Measurements from ENCODE around the gene CACHD1.

CACHD1 gene

DNA sequence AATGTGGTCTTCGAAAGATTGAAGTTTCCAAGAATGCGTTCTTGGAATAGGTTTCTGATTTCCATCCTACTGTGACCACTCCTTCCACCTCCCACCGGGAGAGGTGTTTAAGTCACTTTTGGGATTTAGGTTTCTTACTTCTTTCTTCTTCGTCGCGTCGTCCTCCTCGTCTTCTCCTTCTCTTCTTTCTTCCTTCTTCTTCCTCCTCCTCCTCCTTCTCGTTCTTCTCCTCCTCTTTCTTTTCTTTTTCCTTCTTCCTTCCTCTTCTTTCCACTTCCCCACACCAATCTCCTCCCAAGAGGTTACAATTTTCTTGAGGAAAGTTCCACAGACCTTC is 2.1 kb downstream of the CACHD1 start:
- no peak overlapping the region for H3K9ac ChIP-seq (ENCODE audit: low read depth in 1 of 2, low read length in 2 of 2)
- H3K9me3 ChIP-seq (ENCODE audit: control insufficient read depth in 2 of 2, low read length in 2 of 2) = no peaks in the 10 kb centered on the region
- peak overlapping the region; percentile 14 to 74 for H3K4me3 ChIP-seq (ENCODE audit: low read length in 2 of 2)
- H3K27me3 ChIP-seq (ENCODE audit: control insufficient read depth in 2 of 2, insufficient read depth in 2 of 2, low read length in 2 of 2) = peaks cover 27% of the 10 kb centered on the region in 2 donors
- peaks cover 9 to 19% of the 10 kb centered on the region in 2 donors for H3K4me1 ChIP-seq (ENCODE audit: control insufficient read depth in 2 of 2, insufficient read depth in 2 of 2, low read length in 2 of 2)
- H3K27ac ChIP-seq (ENCODE audit: low read depth in 2 of 2, low read length in 2 of 2) = no peak overlapping the region
- H3K36me3 ChIP-seq (ENCODE audit: control insufficient read depth in 2 of 2, insufficient read depth in 2 of 2, low read length in 2 of 2) = no peaks in the 10 kb centered on the region

DNA sequence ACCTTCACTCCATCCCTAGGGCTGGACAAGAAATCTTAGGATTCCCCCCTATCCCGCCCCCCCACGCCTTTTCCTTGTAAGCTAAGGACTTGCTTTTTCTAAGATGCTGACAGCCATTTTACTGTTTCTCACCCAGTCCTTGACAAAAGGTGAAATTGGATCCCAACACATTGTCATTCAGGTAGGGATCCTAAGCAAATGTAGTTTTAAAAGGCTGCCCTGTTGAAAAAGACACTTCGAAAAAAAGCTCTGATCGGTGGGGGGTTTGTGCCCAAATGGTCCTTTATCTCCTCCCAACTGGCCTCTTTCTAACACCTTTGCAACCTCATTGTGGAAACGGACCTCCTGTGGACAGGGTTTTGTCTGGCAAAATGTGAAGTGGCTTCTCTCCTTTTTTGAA is 2.9 kb downstream of the CACHD1 start:
- peaks cover 27% of the 10 kb centered on the region in 2 donors for H3K27me3 ChIP-seq (ENCODE audit: control insufficient read depth in 2 of 2, insufficient read depth in 2 of 2, low read length in 2 of 2)
- H3K4me1 ChIP-seq (ENCODE audit: control insufficient read depth in 2 of 2, insufficient read depth in 2 of 2, low read length in 2 of 2) = peaks cover 11 to 19% of the 10 kb centered on the region in 2 donors
- no peak overlapping the region for H3K4me3 ChIP-seq (ENCODE audit: low read length in 2 of 2)
- no peaks in the 10 kb centered on the region for H3K36me3 ChIP-seq (ENCODE audit: control insufficient read depth in 2 of 2, insufficient read depth in 2 of 2, low read length in 2 of 2)
- no peak overlapping the region for H3K27ac ChIP-seq (ENCODE audit: low read depth in 2 of 2, low read length in 2 of 2)
- H3K9me3 ChIP-seq (ENCODE audit: control insufficient read depth in 2 of 2, low read length in 2 of 2) = no peaks in the 10 kb centered on the region
- no peak overlapping the region for H3K9ac ChIP-seq (ENCODE audit: low read depth in 1 of 2, low read length in 2 of 2)

DNA sequence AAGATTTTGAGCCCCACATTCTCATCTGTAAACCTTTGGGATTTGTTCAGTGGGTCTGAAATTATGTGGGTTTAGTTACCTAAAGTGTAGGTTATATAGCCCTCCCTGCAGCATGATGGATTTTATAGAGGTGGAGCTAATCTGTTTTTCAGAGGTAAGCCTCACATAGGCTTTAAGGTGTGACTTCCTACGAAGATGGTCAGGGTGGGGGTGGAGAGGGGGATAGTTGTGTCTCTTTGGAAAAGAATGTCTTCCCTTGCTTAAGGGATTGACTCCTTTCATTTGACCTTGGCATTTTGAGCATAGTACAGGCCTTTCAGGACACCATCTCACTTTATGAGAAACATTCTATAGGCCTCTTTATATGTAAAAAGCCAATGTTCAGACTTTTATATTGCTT is 3.4 kb downstream of the CACHD1 start:
- no peak overlapping the region for H3K27ac ChIP-seq (ENCODE audit: low read depth in 2 of 2, low read length in 2 of 2)
- peaks cover 25 to 27% of the 10 kb centered on the region in 2 donors for H3K27me3 ChIP-seq (ENCODE audit: control insufficient read depth in 2 of 2, insufficient read depth in 2 of 2, low read length in 2 of 2)
- no peaks in the 10 kb centered on the region for H3K9me3 ChIP-seq (ENCODE audit: control insufficient read depth in 2 of 2, low read length in 2 of 2)
- no peak overlapping the region for H3K4me3 ChIP-seq (ENCODE audit: low read length in 2 of 2)
- H3K36me3 ChIP-seq (ENCODE audit: control insufficient read depth in 2 of 2, insufficient read depth in 2 of 2, low read length in 2 of 2) = no peaks in the 10 kb centered on the region
- H3K9ac ChIP-seq (ENCODE audit: low read depth in 1 of 2, low read length in 2 of 2) = no peak overlapping the region
- H3K4me1 ChIP-seq (ENCODE audit: control insufficient read depth in 2 of 2, insufficient read depth in 2 of 2, low read length in 2 of 2) = peaks cover 11 to 19% of the 10 kb centered on the region in 2 donors

DNA sequence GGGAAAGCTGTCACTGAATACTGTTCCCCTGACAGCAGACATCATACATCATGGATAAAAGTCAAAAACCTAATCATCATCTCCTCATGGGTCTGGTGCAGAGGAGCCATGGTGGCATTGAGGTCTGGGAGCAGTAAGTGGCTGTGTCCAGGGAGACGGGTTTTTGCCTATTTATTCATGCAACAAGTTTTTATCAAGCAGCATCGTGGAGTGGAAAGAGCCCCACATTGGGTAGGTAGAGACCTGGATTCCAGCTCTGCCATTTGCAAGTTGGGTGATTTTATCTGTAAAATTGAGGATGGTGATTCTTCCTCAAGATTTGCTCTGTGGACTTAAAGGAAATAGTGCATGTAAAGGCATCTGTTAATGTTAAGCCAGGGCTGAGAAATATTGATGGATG is 4.2 kb downstream of the CACHD1 start:
- Histone ChIP-seq H3K4me3 (ENCODE audit: low read length in 2 of 2) (no peak overlapping the region), H3K9ac (ENCODE audit: low read depth in 1 of 2, low read length in 2 of 2) (no peak overlapping the region), H3K36me3 (ENCODE audit: control insufficient read depth in 2 of 2, insufficient read depth in 2 of 2, low read length in 2 of 2) (no peaks in the 10 kb centered on the region), H3K27me3 (ENCODE audit: control insufficient read depth in 2 of 2, insufficient read depth in 2 of 2, low read length in 2 of 2) (peaks cover 23 to 24% of the 10 kb centered on the region in 2 donors), H3K4me1 (ENCODE audit: control insufficient read depth in 2 of 2, insufficient read depth in 2 of 2, low read length in 2 of 2) (peaks cover 11 to 19% of the 10 kb centered on the region in 2 donors), H3K27ac (ENCODE audit: low read depth in 2 of 2, low read length in 2 of 2) (no peak overlapping the region), H3K9me3 (ENCODE audit: control insufficient read depth in 2 of 2, low read length in 2 of 2) (no peaks in the 10 kb centered on the region)

DNA sequence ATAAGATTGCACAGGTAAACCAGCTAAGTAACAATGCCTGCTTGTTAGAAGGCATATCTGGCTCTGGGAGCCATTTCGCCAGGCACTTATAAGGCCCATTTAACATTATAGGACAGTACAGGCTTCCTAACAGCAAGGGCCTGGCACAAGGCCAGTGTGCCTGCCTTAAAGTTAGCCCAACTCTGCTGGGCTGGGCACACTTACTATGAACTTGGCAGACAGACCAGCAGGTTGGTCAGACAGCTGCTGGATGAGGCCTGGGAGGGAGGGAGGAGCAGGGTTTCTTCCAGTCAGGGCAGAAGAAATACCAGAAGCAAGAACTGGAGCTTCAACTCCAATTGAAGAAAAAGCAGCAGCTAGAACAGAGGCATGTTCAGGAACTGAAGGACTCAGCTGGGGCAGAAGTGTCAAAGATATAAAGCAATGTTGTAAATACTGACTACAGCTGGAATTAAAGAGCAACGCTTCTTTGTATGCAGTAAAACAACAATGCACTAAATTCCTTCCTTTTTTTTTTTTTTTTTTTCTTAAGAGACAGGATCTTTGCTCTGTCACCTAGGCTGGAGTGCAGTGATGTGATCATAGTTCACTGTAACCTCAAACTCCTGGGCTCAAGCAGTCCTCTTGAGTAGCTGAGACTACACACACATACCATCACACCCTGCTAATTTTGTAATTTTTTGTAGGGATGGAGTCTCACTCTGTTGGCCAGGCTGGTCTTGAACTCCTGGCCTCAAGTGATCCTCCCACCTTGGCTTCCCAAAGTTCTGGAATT is 4.9 kb downstream of the CACHD1 start:
- H3K36me3 ChIP-seq (ENCODE audit: control insufficient read depth in 2 of 2, insufficient read depth in 2 of 2, low read length in 2 of 2) = no peaks in the 10 kb centered on the region
- no peak overlapping the region for H3K27ac ChIP-seq (ENCODE audit: low read depth in 2 of 2, low read length in 2 of 2)
- peaks cover 18% of the 10 kb centered on the region in 2 donors for H3K27me3 ChIP-seq (ENCODE audit: control insufficient read depth in 2 of 2, insufficient read depth in 2 of 2, low read length in 2 of 2)
- no peak overlapping the region for H3K4me3 ChIP-seq (ENCODE audit: low read length in 2 of 2)
- H3K9me3 ChIP-seq (ENCODE audit: control insufficient read depth in 2 of 2, low read length in 2 of 2) = no peaks in the 10 kb centered on the region
- H3K4me1 ChIP-seq (ENCODE audit: control insufficient read depth in 2 of 2, insufficient read depth in 2 of 2, low read length in 2 of 2) = peaks cover 11 to 19% of the 10 kb centered on the region in 2 donors
- H3K9ac ChIP-seq (ENCODE audit: low read depth in 1 of 2, low read length in 2 of 2) = no peak overlapping the region

DNA sequence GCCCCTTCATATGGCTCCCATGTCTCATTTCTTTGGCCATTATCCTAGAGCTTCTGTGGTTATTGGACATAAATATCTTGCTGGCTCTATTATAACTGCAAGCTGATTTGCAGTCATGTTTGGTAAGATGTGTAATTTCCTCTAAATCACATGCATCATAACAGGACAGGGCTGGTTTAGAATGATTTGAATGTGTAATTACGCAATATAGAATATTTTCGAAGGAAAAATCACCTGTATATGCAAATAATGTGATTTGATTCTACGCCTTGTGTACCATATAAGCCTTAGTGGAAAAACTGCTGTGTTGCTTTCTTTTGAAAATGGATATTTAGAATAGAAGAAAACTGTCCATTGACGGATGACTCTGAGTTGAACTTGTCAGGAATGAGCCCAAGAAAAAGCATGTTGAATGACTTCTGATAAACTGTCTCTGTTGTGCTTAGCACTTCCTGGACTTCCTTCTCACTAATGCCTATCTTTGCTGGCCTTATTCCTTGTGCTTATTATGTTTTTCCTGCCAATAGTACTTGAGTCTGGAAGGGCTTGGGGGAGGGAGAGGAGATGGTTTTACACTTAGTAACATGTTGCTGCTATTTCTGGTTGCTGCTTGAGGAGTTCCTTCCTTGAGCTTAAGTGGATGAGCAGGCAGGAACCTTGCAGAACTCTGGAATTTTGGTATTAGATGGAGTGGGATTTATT is 6.5 kb downstream of the CACHD1 start:
- peaks cover 10 to 11% of the 10 kb centered on the region in 2 donors for H3K27me3 ChIP-seq (ENCODE audit: control insufficient read depth in 2 of 2, insufficient read depth in 2 of 2, low read length in 2 of 2)
- no peak overlapping the region for H3K4me3 ChIP-seq (ENCODE audit: low read length in 2 of 2)
- no peak overlapping the region for H3K27ac ChIP-seq (ENCODE audit: low read depth in 2 of 2, low read length in 2 of 2)
- H3K9me3 ChIP-seq (ENCODE audit: control insufficient read depth in 2 of 2, low read length in 2 of 2) = no peaks in the 10 kb centered on the region
- no peaks in the 10 kb centered on the region for H3K36me3 ChIP-seq (ENCODE audit: control insufficient read depth in 2 of 2, insufficient read depth in 2 of 2, low read length in 2 of 2)
- H3K4me1 ChIP-seq (ENCODE audit: control insufficient read depth in 2 of 2, insufficient read depth in 2 of 2, low read length in 2 of 2) = peaks cover 11 to 15% of the 10 kb centered on the region in 2 donors
- no peak overlapping the region for H3K9ac ChIP-seq (ENCODE audit: low read depth in 1 of 2, low read length in 2 of 2)

DNA sequence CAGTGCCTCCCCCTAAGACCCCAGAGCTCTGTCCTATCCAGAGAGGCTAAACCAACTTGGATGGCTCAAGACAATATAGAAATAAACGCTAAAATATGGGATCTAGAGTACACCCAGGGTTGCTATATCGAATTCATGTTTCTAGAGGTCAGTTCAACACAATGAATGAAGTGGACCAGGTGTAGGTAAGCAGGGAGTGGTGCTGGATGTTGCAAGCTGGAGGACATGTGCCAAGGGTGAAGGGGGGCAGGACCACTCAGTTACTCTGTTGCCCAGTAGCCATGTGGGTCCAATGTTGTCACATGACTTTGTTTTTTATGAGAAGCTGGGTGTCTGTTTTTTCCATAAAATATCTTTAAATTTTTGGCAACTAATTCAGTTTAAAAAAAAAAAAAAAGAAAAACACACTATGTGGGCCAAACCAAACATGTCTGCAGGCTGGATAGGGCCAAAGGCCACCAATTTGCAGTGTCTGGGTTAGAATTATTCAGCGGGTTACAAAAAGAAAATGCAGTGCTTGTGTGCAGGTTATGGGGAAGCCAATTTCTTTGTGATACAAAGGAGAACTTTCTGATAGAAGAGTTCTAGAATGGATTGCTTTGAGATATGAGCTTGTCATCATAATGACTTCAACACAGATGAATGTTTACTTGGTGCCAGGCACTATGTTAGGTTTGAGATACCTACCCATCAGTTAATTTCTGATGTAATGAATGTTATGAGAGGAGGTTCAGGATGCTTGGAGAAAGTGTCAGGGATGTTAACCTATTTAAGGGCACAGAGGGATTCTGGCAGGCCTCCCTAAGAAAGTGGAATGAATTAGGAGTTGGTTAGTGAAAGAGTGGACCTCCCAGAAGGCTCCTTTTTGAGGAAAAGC is 8.9 kb downstream of the CACHD1 start:
- Histone ChIP-seq H3K36me3 (ENCODE audit: control insufficient read depth in 2 of 2, insufficient read depth in 2 of 2, low read length in 2 of 2) (no peaks in the 10 kb centered on the region), H3K27me3 (ENCODE audit: control insufficient read depth in 2 of 2, insufficient read depth in 2 of 2, low read length in 2 of 2) (no peaks in the 10 kb centered on the region), H3K4me3 (ENCODE audit: low read length in 2 of 2) (no peak overlapping the region), H3K27ac (ENCODE audit: low read depth in 2 of 2, low read length in 2 of 2) (no peak overlapping the region), H3K4me1 (ENCODE audit: control insufficient read depth in 2 of 2, insufficient read depth in 2 of 2, low read length in 2 of 2) (peaks cover 12 to 16% of the 10 kb centered on the region in 2 donors), H3K9ac (ENCODE audit: low read depth in 1 of 2, low read length in 2 of 2) (no peak overlapping the region), H3K9me3 (ENCODE audit: control insufficient read depth in 2 of 2, low read length in 2 of 2) (no peaks in the 10 kb centered on the region)

DNA sequence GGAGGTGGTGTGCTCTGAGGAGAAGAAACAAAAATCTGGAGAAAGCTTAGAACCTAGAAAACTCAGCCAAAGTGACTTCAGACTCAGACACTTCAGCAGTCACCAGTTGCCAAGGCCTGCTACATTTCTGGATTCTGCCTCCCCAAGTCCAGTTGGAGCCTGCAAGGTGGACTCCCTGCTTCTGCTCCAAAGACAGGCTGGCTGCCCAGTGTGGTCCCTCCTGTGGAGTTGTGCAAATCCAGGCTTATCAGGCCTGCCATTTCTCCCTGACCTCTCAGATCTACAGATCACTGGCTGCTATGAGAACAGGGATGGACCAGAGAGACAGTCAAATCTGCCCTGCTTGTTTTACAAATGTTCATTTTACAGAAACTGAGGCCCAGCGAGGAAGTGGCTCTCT is 9.9 kb downstream of the CACHD1 start:
- no peaks in the 10 kb centered on the region for H3K36me3 ChIP-seq (ENCODE audit: control insufficient read depth in 2 of 2, insufficient read depth in 2 of 2, low read length in 2 of 2)
- H3K4me3 ChIP-seq (ENCODE audit: low read length in 2 of 2) = no peak overlapping the region
- no peak overlapping the region for H3K27ac ChIP-seq (ENCODE audit: low read depth in 2 of 2, low read length in 2 of 2)
- H3K9ac ChIP-seq (ENCODE audit: low read depth in 1 of 2, low read length in 2 of 2) = no peak overlapping the region
- no peaks in the 10 kb centered on the region for H3K9me3 ChIP-seq (ENCODE audit: control insufficient read depth in 2 of 2, low read length in 2 of 2)
- H3K4me1 ChIP-seq (ENCODE audit: control insufficient read depth in 2 of 2, insufficient read depth in 2 of 2, low read length in 2 of 2) = peaks cover 8 to 13% of the 10 kb centered on the region in 2 donors
- no peaks in the 10 kb centered on the region for H3K27me3 ChIP-seq (ENCODE audit: control insufficient read depth in 2 of 2, insufficient read depth in 2 of 2, low read length in 2 of 2)

DNA sequence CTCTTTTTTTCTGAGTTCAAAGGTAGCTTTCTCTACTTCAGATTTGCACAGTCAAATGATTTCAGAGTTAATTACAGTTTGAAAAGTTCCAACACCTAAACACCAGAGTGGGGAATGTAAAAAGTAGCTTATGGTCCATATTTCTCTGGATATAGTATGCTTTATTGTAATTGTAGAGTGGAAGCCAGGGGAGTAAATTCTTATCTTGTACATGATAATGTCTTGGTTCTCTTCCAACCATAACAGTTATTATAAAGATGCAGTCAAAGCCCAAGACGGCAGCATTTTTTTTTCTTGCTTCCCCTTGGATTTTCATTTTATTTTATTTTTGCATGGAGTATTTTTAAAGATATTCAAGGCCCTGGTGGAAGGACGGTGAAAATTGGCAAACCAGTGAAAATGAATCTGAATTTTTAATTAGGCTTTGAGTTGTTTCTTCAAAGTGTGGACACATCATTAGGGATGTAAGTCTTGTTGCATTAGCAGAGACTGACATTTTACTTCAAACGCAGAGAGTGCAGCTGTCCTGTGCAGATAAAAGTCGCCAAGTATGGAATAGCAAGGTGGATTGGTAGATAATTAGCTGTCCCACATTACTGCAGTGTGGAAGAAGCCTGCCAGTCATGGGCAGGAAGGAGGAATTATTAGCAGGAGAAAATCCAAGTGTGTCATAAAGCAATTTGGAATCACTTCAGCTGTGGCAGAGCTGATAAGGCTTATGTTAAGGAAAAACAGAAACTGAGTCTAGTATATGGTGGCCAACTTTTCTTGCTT is 11.3 kb downstream of the CACHD1 start:
- Histone ChIP-seq H3K27me3 (ENCODE audit: control insufficient read depth in 2 of 2, insufficient read depth in 2 of 2, low read length in 2 of 2) (no peaks in the 10 kb centered on the region), H3K4me3 (ENCODE audit: low read length in 2 of 2) (no peak overlapping the region), H3K9ac (ENCODE audit: low read depth in 1 of 2, low read length in 2 of 2) (no peak overlapping the region), H3K27ac (ENCODE audit: low read depth in 2 of 2, low read length in 2 of 2) (no peak overlapping the region), H3K4me1 (ENCODE audit: control insufficient read depth in 2 of 2, insufficient read depth in 2 of 2, low read length in 2 of 2) (peaks cover 5 to 8% of the 10 kb centered on the region in 2 donors), H3K36me3 (ENCODE audit: control insufficient read depth in 2 of 2, insufficient read depth in 2 of 2, low read length in 2 of 2) (no peaks in the 10 kb centered on the region), H3K9me3 (ENCODE audit: control insufficient read depth in 2 of 2, low read length in 2 of 2) (no peaks in the 10 kb centered on the region)
